ENCODE data around the gene NOC2L. TPM values are rescaled to one million over a fixed set of nuclear protein-coding genes. Genes with fewer than 3 reads are reported as not detected.
A peak's percentile ranks its signal among the peaks of the same experiment; 100 is the strongest.

The NOC2L gene
- total RNA-seq, 1 experiment from 2014 or later: 130 TPM

DNA sequence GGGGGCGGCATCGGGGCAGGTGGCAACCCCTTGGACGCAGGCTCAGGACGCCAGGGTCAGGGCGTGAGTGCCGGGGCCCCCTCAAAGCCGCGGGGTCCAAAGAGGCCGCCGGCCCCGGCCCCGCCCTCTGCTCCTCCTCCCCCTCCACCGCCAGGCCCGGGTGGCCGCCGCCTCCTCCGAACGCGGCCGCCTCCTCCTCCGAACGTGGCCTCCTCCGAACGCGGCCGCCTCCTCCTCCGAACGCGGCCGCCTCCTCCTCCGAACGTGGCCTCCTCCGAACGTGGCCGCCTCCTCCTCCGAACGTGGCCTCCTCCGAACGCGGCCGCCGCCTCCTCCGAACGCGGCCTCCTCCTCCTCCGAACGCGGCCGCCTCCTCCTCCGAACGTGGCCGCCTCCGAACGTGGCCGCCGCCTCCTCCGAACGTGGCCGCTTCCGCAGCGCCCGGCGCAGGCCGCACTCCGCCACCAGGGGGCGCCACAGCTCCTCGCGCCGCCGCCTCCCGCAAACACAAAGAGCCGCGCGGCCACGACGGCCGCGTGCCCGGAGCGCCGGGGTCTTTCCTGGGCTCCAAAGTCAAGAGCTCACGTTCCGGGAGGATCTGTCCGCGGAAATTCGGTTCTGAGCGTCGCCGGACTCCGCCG lies 54.6 kb downstream of the NOC2L start:
- Histone ChIP-seq H3K14ac (ENCODE audit: insufficient read depth, low read length) (no peak overlapping the region), H2BK12ac (ENCODE audit: insufficient read length, low read depth, low read length) (no peak overlapping the region), H3K79me2 (ENCODE audit: insufficient read depth, low read length) (no peaks in the 10 kb centered on the region), H3K4ac (ENCODE audit: low read depth, low read length) (no peak overlapping the region), H2AFZ (ENCODE audit: low read length) (no peak overlapping the region), H4K5ac (ENCODE audit: insufficient read length, low read depth, low read length) (no peak overlapping the region), H3K79me1 (ENCODE audit: insufficient read depth, low read depth, low read length, poor library complexity, severe bottlenecking) (no peaks in the 10 kb centered on the region), H2BK5ac (ENCODE audit: insufficient read length, low read length) (no peak overlapping the region), H3K4me2 (ENCODE audit: insufficient read depth, insufficient read length, low read length) (peak overlapping the region; percentile 66), H3T11ph (ENCODE audit: low read length) (no peak overlapping the region), H3K27ac (ENCODE audit: insufficient read length, low read depth, low read length) (no peak overlapping the region), H4K91ac (ENCODE audit: insufficient read length, low read depth, low read length) (no peak overlapping the region), H2AK5ac (ENCODE audit: insufficient read length, low read length) (no peak overlapping the region), H2BK20ac (ENCODE audit: low read depth, low read length, poor library complexity, severe bottlenecking) (no peak overlapping the region), H3K23ac (ENCODE audit: insufficient read length, low read depth, low read length) (no peak overlapping the region), H4K20me1 (ENCODE audit: control insufficient read depth, insufficient read depth, insufficient read length) (no peaks in the 10 kb centered on the region), H3K4me1 (ENCODE audit: insufficient read depth, low read length) (no peaks in the 10 kb centered on the region), H3K18ac (ENCODE audit: insufficient read length, low read depth, low read length) (no peak overlapping the region), H2BK15ac (ENCODE audit: low read depth, low read length) (no peak overlapping the region), H3K23me2 (ENCODE audit: insufficient read length, low read depth, low read length, poor library complexity, severe bottlenecking) (peaks cover 6% of the 10 kb centered on the region), H3K9ac (ENCODE audit: extremely low read depth, insufficient read length, low read length) (no peak overlapping the region), H3K27me3 (ENCODE audit: insufficient read depth, low read length) (peaks cover 19% of the 10 kb centered on the region; the same call in 1 of the 2 replicates), H3K9me3 (ENCODE audit: control insufficient read depth, low read depth, low read length) (no peaks in the 10 kb centered on the region), H3K56ac (ENCODE audit: insufficient read length, low read depth, low read length) (no peak overlapping the region), H2BK120ac (ENCODE audit: low read depth, low read length, poor library complexity, severe bottlenecking) (no peak overlapping the region), H4K8ac (replicated peaks; ENCODE audit: insufficient read length, low read depth, low read length) (no peak overlapping the region)
- TF ChIP-seq, protein P1, sequence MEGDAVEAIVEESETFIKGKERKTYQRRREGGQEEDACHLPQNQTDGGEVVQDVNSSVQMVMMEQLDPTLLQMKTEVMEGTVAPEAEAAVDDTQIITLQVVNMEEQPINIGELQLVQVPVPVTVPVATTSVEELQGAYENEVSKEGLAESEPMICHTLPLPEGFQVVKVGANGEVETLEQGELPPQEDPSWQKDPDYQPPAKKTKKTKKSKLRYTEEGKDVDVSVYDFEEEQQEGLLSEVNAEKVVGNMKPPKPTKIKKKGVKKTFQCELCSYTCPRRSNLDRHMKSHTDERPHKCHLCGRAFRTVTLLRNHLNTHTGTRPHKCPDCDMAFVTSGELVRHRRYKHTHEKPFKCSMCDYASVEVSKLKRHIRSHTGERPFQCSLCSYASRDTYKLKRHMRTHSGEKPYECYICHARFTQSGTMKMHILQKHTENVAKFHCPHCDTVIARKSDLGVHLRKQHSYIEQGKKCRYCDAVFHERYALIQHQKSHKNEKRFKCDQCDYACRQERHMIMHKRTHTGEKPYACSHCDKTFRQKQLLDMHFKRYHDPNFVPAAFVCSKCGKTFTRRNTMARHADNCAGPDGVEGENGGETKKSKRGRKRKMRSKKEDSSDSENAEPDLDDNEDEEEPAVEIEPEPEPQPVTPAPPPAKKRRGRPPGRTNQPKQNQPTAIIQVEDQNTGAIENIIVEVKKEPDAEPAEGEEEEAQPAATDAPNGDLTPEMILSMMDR (conservative IDR thresholded peaks at IDR 0.05): peak; percentile 89
- Mint-ChIP-seq H3K4me3 (peak overlapping the region; percentile 65 to 80), H3K27me3 (ENCODE audit: low read depth) (peaks cover 84% of the 10 kb centered on the region), H3K27ac (peak overlapping the region in 1 of 3 experiments; percentile 77; a peak in 1 of 7 replicates), H3K4me1 (peaks cover 6 to 11% of the 10 kb centered on the region in 2 experiments), H3K36me3 (ENCODE audit: insufficient read depth in 1 of 3, low read depth in 3 of 3) (peaks cover 2 to 8% (median 3%) of the 10 kb centered on the region in 3 experiments; a peak in 3 of 7 replicates), H3K9me3 (peaks cover 0 to 3% of the 10 kb centered on the region in 2 experiments; a peak in 2 of 5 replicates)
- no CpG with 5 or more reads among the region's 91 CpGs for WGBS (ENCODE audit: extremely low coverage, insufficient read length, low lambda C conversion rate)
- peak; percentile 82 for DNase-seq

All from H9 (cell line).